HG03457 (cell line): Measurements from ENCODE around the gene DLAT.
"Not testable (repeated sequence)": the region's sequence is repeated elsewhere in the genome, so short reads cannot be mapped to it uniquely, and the experiment has no call there.

Experiments
- ATAC-seq: cut with Tn5 transposase; IDR thresholded peaks from one replicate; pipeline ENCODE4 v1.9.1; 2021; ENCODE audit warnings: moderate number of reproducible peaks; ENCODE audit not compliant: unreplicated experiment

Gene DLAT

GRCh38 chr11:112004389-112004788 is 20.8 kb upstream of the DLAT start:
- peak; percentile 71 for ATAC-seq

DNA sequence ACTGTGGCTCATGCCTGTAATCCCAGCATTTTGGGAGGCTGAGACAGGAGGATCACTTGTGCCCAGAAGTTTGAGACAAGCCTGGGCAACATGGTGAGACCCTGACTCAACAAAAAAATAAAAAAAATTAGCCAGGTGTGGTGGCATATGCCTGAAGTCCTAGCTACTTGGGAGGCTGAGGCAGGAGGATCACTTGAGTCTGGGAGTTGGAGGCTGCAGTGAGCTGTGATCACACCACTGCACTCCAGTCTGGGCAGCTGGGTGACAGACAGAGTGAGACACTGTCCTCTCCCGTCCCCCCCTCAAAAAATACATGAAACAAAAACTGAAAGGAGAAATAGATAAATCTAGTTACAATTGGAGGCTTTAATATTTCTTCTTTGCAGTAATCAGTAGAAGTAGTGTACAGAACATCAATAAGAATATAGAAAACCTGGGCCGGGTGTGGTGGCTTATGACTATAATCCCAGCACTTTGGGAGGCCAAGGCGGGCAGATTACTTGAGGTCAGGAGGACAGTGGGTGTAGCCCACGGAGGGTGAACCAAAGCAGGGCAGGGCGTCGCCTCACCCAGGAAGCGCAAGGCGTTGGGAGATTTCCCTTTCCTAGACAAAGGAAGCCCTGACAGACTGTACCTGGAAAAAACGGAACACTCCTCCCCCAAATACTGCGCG is 19.6 kb upstream of the DLAT start:
- ATAC-seq, result no peak

GRCh38 chr11:112006095-112006441 is 19.1 kb upstream of the DLAT start:
- ATAC-seq, result not testable (repeated sequence)

DNA sequence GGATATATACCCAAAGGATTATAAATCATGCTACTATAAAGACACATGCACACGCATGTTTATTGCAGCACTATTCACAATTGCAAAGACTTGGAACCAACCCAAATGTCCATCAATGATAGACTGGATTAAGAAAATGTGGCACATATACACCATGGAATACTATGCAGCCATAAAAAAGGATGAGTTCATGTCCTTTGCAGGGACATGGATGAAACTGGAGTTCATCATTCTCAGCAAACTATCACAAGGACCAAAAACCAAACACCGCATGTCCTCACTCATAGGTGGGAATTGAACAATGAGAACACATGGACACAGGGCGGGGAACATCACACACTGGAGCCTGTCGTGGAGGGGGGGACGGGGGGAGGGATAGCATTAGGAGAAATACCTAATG is 13.8 kb upstream of the DLAT start:
- ATAC-seq, result not testable (repeated sequence)

DNA sequence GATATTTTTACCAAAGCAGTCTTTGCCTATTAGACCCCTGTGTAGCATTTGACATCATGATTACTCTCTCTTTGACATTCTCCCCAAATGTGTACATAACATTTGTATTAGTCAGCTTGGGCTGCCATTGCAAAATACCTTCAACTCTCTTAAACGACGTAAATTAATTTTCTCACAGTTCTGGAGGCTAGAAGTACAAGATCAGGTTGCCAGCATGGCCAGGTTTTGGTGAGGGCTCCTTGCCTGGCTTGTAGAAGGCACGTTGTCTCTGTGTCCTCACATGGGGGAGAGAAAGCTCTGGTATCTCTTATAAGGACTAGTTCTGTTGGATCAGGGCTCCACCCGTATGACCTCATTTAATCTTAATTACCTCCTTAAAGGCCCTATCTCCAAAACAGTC is 12.3 kb upstream of the DLAT start:
- ATAC-seq, result no peak

- no peak for ATAC-seq
Observed at GRCh38 chr11:112013497-112014164, 11.6 kb upstream of the DLAT start.

- peak; percentile 58 for ATAC-seq
Observed at GRCh38 chr11:112016088-112016764, 9.0 kb upstream of the DLAT start.

GRCh38 chr11:112016765-112017376 is 8.3 kb upstream of the DLAT start:
- ATAC-seq, result peak; percentile 28

DNA sequence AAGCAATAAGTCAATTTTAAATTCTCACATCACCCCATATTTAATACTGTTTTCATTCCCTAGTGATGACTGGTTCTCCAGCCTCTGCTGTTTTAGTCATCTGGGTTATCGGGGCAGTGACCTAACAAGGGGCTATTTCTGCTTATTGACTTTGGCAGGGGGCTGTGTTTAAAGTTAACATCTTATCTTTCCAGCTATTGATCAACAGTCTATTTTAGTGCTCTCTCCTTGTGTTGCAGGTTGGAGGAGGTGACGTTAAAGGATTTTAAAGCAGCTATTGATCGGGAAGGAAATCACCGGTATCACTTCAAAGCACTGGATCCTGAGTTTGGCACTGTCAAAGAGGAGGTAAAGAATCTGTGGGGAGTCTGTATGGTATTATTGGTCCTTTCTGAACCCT is 7.7 kb upstream of the DLAT start:
- no peak for ATAC-seq

- ATAC-seq, result no peak
Observed at GRCh38 chr11:112019066-112019465, 6.1 kb upstream of the DLAT start.

GRCh38 chr11:112023104-112023503 is 2.1 kb upstream of the DLAT start:
- no peak for ATAC-seq

GRCh38 chr11:112024178-112024772 is 933 bp upstream of the DLAT start:
- ATAC-seq, result no peak

DNA sequence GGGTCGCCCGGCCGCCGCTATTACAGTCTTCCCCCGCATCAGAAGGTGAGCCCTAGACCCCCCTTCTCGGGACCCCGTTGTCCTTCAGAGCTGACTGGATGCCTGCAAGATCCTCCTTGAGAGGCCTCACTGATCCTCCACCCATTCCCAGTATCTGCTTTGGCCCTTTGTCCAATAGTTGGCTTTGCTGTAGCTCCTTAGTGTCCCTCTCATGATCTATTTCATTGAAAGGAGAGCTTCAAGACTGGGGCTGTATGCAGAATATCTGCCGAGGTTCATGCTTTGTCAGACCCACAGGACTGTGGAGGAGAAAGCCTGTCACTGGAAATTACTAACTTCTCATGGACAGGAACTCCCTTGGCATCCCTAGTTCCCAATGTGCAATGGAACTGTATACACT is 499 bp downstream of the DLAT start:
- no peak for ATAC-seq

- ATAC-seq, result not testable (repeated sequence)
Observed at GRCh38 chr11:112026784-112027410, 1.7 kb downstream of the DLAT start.

- ATAC-seq, result no peak
Observed at GRCh38 chr11:112029460-112029859, 4.3 kb downstream of the DLAT start.

DNA sequence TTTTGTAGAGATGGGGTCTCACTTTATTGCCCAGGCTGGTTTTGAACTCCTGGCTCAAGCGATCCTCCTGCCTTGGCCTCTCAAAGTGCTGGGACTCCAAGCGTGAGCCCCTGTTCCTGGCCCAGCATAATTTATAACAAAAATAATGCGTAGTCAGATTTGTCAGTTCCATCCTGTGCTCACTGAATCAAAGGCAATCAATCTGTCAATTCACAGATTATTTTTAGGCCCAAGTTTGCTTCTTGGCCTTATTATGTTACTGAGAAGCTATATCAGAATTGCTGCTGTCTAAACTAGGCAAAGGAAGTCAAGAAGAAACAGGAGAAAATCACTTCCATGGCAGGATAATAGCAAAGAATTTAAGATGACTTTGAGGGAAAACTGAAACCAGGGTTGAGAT is 8.7 kb downstream of the DLAT start:
- ATAC-seq, result no peak

- no peak for ATAC-seq
Observed at GRCh38 chr11:112037527-112037926, 12.3 kb downstream of the DLAT start.

- ATAC-seq, result no peak
Observed at GRCh38 chr11:112042161-112042960, 17.2 kb downstream of the DLAT start.

- no peak for ATAC-seq
Observed at GRCh38 chr11:112042961-112043304, 17.7 kb downstream of the DLAT start.

- ATAC-seq, result no peak
Observed at GRCh38 chr11:112044961-112045360, 19.8 kb downstream of the DLAT start.
